Measurements from ENCODE around the gene TBC1D5. TPM values are rescaled to one million over a fixed set of nuclear protein-coding genes. Genes with fewer than 3 reads are reported as not detected.

The TBC1D5 gene
- total and polyA plus RNA-seq, 2 donors (not counting 1 experiment from before 2014, with no cell fraction given): 22.6 to 111 TPM

GRCh38 chr3:17407576-17407975 is 334.9 kb downstream of the TBC1D5 start:
- DNase-seq (no peak), ATAC-seq (ENCODE audit: low read depth) (no peak)
- H3K27me3 ChIP-seq (replicated peaks in 1 of 4; ENCODE audit: control extremely low read depth in 1 of 4, control insufficient read depth in 3 of 4, insufficient read depth in 4 of 4, low read length in 3 of 4): no peaks in the 10 kb centered on the region
- H3K27ac ChIP-seq (ENCODE audit: low read length in 2 of 2): no peak overlapping the region
- H3K4me3 Mint-ChIP-seq: no peak overlapping the region
- H3K36me3 ChIP-seq (replicated peaks in 1 of 2; ENCODE audit: control extremely low read depth in 1 of 2, control insufficient read depth in 1 of 2, extremely low read depth in 1 of 2, insufficient read depth in 2 of 2, low read length in 1 of 2): peaks cover 3 to 19% of the 10 kb centered on the region in 2 experiments
- no peaks in the 10 kb centered on the region for H3K9me3 Mint-ChIP-seq (ENCODE audit: insufficient read depth)
- ChIA-PET POLR2A (interaction anchor here (0.7 kb wide), 1 partner anchor 814 kb away, joined by 5 read pairs; no protein-coding TSS in a partner anchor), CTCF (interaction anchor here (0.7 kb wide), 1 partner anchor 8 kb away, joined by 4 read pairs; no protein-coding TSS in a partner anchor)
- H3K9ac ChIP-seq (ENCODE audit: low read length): no peak overlapping the region
- H3K4me3 ChIP-seq (ENCODE audit: control extremely low read depth in 1 of 5, extremely low read depth in 1 of 5, insufficient read depth in 1 of 5, low read depth in 2 of 5, low read length in 4 of 5): no peak overlapping the region
- no peaks in the 10 kb centered on the region for H4K20me1 ChIP-seq (ENCODE audit: control insufficient read depth, insufficient read depth, low read length, poor library complexity, severe bottlenecking)
- H2AFZ ChIP-seq (ENCODE audit: insufficient read depth, low read depth, low read length, poor library complexity, severe bottlenecking): no peak overlapping the region
- no peak overlapping the region for H3K27ac Mint-ChIP-seq
- H3K79me2 ChIP-seq (ENCODE audit: control insufficient read depth, insufficient read depth, low read length): no peaks in the 10 kb centered on the region
- H3K4me2 ChIP-seq (replicated peaks; ENCODE audit: low read depth, low read length, poor library complexity, severe bottlenecking): no peak overlapping the region
- H3K4me1 Mint-ChIP-seq: no peaks in the 10 kb centered on the region
- H3K27me3 Mint-ChIP-seq: no peaks in the 10 kb centered on the region
- no peaks in the 10 kb centered on the region for H3K4me1 ChIP-seq (ENCODE audit: control insufficient read depth in 2 of 2, insufficient read depth in 2 of 2, low read length in 2 of 2)
- intact Hi-C loops (cut with micrococcal nuclease): no loop called here
- TF ChIP-seq, protein P1, sequence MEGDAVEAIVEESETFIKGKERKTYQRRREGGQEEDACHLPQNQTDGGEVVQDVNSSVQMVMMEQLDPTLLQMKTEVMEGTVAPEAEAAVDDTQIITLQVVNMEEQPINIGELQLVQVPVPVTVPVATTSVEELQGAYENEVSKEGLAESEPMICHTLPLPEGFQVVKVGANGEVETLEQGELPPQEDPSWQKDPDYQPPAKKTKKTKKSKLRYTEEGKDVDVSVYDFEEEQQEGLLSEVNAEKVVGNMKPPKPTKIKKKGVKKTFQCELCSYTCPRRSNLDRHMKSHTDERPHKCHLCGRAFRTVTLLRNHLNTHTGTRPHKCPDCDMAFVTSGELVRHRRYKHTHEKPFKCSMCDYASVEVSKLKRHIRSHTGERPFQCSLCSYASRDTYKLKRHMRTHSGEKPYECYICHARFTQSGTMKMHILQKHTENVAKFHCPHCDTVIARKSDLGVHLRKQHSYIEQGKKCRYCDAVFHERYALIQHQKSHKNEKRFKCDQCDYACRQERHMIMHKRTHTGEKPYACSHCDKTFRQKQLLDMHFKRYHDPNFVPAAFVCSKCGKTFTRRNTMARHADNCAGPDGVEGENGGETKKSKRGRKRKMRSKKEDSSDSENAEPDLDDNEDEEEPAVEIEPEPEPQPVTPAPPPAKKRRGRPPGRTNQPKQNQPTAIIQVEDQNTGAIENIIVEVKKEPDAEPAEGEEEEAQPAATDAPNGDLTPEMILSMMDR (IDR thresholded peaks at IDR 0.05): no peak
- TF ChIP-seq EZH2 (IDR thresholded peaks at IDR 0.05; ENCODE audit: borderline replicate concordance, insufficient read depth, low read depth, low read length, poor library complexity, severe bottlenecking): no peak
- 100% methylated on average over 2 of the region's 2 CpGs for WGBS (ENCODE audit: insufficient coverage)
- no peaks in the 10 kb centered on the region for H3K9me3 ChIP-seq (ENCODE audit: control extremely low read depth in 1 of 3, control insufficient read depth in 2 of 3, insufficient read depth in 1 of 3, low read length in 2 of 3)

GRCh38 chr3:17404548-17404947 is 337.9 kb downstream of the TBC1D5 start:
- TF ChIP-seq EZH2 (IDR thresholded peaks at IDR 0.05; ENCODE audit: borderline replicate concordance, insufficient read depth, low read depth, low read length, poor library complexity, severe bottlenecking): no peak
- TF ChIP-seq, protein P1 (IDR thresholded peaks at IDR 0.05): no peak
- H3K27ac Mint-ChIP-seq: no peak overlapping the region
- intact Hi-C loops (cut with micrococcal nuclease): no loop called here
- Histone ChIP-seq H3K4me1 (ENCODE audit: control insufficient read depth in 2 of 2, insufficient read depth in 2 of 2, low read length in 2 of 2) (peaks cover 5% of the 10 kb centered on the region in 2 donors), H3K9me3 (ENCODE audit: control extremely low read depth in 1 of 3, control insufficient read depth in 2 of 3, insufficient read depth in 1 of 3, low read length in 2 of 3) (no peaks in the 10 kb centered on the region), H2AFZ (ENCODE audit: insufficient read depth, low read depth, low read length, poor library complexity, severe bottlenecking) (no peak overlapping the region), H3K79me2 (ENCODE audit: control insufficient read depth, insufficient read depth, low read length) (no peaks in the 10 kb centered on the region), H3K36me3 (replicated peaks in 1 of 2; ENCODE audit: control extremely low read depth in 1 of 2, control insufficient read depth in 1 of 2, extremely low read depth in 1 of 2, insufficient read depth in 2 of 2, low read length in 1 of 2) (peaks cover 3 to 26% of the 10 kb centered on the region in 2 experiments), H3K4me3 (ENCODE audit: control extremely low read depth in 1 of 5, extremely low read depth in 1 of 5, insufficient read depth in 1 of 5, low read depth in 2 of 5, low read length in 4 of 5) (no peak overlapping the region), H3K4me2 (replicated peaks; ENCODE audit: low read depth, low read length, poor library complexity, severe bottlenecking) (no peak overlapping the region), H3K27me3 (replicated peaks in 1 of 4; ENCODE audit: control extremely low read depth in 1 of 4, control insufficient read depth in 3 of 4, insufficient read depth in 4 of 4, low read length in 3 of 4) (no peaks in the 10 kb centered on the region), H4K20me1 (ENCODE audit: control insufficient read depth, insufficient read depth, low read length, poor library complexity, severe bottlenecking) (no peaks in the 10 kb centered on the region), H3K9ac (ENCODE audit: low read length) (no peak overlapping the region), H3K27ac (ENCODE audit: low read length in 2 of 2) (no peak overlapping the region)
- CTCF ChIA-PET: no interaction called here
- H3K27me3 Mint-ChIP-seq: no peaks in the 10 kb centered on the region
- H3K4me3 Mint-ChIP-seq: no peak overlapping the region
- no peaks in the 10 kb centered on the region for H3K9me3 Mint-ChIP-seq (ENCODE audit: insufficient read depth)
- no CpG with 5 or more reads among the region's 2 CpGs for WGBS (ENCODE audit: insufficient coverage)
- no peak for ATAC-seq (ENCODE audit: low read depth)
- peaks cover 8% of the 10 kb centered on the region for H3K4me1 Mint-ChIP-seq
- POLR2A ChIA-PET: no interaction called here
- no peak for DNase-seq

All from B cell (primary cell).